Effector CD8-positive, alpha-beta T cell (primary cell): ENCODE results near the gene RAPGEF4.

Source experiments
- DNase-seq: peaks from one replicate; lab custom pipeline; 2025; lab: John Stamatoyannopoulos, UW
- total RNA-seq, 4 experiments: gene quantifications; one replicate each; lab custom pipeline; 2026; lab: John Stamatoyannopoulos, UW

RAPGEF4 gene
- total RNA-seq = 0.18 to 0.71 (median 0.27) reads per million in 4 experiments

DNA sequence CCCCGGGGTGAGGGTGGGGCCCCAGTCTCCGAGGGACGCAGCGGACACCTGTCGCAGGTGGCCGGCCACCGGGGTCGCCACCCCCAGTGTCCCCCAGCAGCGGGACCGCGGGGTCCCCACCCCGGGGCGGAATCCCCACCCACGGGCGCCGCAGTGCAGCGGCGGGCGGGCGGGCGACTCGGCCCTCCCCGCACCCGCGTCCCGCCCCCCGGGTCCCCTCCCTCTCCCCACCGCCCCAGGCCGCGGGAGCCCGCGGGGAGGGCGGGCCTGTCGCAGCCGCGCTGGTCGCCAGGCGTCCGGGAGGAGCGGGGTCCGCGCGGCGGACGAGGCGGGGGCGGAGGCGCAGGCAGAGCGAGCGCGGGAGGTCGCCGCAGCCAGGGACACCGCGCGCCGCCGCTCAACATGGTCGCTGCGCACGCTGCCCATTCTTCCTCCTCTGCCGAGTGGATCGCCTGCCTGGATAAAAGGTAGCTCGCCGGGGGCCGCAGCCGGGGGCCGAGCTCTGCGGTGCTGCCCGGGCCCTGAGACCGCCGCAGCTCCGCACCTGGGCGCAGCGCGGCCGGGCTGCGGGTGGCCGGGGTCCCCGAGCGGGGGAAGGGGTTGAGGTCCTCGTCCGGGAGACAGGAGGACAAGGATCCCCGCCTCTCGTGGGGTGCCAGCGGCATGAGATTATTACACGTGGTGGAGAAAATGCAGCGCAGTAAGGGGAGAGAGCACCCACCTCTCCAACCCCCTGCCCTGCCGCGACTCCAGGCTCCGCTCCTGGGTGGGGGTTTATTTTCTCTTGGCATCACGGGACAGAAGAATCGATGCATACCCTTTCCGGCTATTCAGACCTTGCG lies at the start of gene RAPGEF4:
TSS of gene RAPGEF4 (plus strand) at position 264 of the 842 bp plus-strand sequence. CDS start at position 403, 139 bp downstream.
- no peak for DNase-seq

DNA sequence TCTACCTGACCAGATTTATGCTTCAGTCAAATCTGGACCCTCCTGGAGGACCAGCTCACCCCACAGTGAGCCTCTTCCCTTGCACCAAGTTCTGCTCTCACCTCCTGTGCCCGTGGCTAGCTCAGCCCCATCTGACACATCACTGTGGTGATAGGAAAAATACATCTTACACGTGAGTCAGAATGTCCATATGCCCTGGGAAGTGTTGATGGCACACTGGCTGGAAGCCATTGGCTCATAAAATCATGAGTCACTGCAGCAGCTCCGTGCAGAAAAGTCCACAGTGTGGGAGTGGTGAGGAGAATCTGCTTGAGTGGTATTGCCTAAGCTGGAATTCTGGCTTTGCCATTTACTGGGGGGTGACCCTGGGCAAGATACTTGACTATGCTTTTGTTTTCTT lies 42.6 kb upstream of the RAPGEF4 start:
- DNase-seq = no peak

DNA sequence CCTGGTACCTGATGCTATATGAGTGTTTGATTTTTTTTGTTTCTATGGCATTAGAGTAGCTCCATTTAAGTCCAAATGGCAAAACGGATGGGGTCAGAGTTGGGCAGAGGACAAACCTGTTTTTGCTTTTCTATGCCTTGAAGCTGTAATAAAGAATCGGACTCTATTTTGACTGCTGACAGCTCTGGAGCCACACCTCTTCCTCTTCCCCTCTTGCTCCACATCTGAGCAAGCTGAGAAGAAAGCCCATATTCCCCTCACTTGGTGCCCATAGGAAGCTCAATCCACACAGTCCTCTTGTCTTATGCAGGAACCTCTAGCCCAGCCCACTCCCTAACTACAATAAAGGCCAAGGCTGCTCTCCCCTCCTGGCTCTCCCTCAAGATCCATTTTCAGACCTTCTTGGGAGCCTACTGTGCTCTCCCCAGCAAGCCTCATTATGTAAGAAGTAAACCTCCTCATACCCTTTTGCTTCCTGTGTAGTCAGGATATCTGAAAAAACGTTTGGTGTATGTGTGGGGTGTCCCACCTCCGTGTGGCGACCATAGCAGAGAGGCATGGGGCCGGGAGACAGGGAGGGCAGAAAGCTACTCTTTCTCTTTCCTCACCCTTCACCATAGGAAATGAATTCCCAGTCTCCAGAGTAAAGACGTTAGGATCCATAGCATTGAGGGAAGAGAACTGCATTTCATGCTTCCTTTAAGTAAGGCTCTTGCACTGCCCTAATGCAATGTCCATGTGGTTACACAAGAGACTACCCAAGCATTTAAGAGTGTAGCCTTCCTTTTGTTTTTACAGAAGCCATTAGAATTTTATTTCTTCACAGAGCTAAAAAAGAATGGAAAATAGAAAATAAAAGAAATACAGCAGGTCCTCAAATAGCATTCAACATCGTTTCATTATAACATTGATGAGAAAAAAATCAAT lies 41.9 kb upstream of the RAPGEF4 start:
- DNase-seq = no peak

DNA sequence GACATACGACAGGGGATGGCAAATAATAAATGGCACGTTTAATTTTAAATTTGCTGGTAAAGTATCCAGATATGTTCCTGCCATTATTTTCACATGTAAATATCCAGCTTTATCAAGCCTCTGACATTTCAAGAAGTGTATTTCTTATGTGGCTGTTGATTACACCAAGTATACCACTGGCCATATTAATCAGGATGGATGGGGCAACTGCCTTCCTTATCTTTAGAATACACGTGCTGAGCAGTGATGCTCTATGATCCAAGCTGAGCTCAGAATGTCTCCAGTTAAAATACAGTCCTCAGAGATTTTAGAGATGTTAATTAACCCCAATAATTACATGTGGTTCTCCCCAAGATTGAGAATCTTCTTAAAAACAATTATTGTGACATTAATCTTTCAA lies 38.3 kb upstream of the RAPGEF4 start:
- DNase-seq = no peak

DNA sequence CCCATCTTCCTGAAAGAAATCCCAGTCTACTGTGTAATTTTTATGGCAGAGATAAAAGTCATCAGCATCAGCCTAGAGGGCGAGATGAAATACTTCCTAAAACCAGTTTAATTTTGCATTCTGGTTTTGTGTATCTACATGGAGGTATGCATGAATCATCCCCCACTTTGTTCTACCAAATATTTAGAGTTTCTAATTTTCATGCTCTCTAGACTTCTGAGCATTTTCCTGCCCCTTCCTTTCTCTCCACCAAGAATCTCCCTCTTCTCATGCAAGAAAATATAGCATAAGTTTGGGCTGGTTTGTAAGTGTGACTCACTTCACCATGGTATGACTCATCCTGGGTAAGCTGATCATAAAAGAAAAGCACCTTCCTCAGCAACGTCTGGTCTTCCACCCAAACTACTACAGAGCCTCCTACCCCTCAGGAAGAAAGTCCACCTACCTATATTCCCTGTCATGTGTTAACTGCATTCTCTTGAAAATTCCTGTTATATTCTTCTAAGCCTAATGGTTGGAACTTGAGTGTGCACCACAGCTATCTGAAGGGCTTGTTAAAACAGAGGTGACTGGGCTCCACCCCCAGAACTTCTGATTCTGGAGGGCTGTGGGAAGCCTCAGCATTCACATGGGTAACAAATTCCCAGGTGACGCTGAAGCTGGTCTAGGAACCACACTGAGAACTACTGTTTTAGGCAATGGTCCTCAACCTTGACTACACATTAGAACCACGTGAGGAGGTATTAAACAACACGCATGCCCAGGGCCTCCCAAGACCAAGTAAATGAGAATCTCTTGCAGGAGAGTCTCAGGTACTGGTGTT lies 37.4 kb upstream of the RAPGEF4 start:
- no peak for DNase-seq

DNA sequence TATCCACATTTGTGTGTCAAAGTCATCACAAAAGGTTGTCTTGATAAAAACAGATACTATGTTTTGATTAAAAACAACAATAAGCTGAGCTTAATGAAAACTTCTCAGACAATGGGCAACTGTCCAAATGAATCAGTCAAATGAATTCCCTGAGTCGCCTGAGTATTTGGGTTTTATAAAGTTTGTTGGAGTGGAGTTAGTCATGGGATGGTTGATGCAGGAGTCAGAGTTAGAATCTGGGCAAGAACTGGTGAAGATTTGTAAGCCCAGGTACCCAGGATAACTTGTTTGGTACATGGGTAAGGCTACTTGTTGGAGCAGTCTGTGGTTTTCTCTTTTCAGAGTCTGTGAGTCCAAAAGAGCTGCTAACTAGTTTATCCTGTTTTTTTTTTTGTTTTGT lies 34.4 kb upstream of the RAPGEF4 start:
- no peak for DNase-seq

DNA sequence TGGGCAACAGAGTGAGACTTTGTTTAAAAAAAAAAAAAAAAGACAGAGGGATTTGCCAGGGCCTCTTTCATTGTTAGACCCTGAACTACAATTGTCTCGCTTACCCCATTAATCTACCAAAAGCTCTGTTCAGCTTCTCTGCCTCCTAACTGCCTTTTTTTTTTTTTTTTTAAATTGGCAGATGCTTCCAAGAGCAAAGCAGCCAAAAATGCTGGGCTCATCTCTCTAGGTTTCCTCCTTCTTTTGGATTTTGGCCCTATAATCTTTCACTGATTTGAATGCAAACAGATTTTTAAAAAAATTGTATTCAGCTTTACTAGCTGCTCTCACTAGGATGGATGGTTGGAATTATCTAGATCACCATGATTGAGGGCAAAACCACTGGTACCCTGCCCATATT lies 33.2 kb upstream of the RAPGEF4 start:
- no peak for DNase-seq

DNA sequence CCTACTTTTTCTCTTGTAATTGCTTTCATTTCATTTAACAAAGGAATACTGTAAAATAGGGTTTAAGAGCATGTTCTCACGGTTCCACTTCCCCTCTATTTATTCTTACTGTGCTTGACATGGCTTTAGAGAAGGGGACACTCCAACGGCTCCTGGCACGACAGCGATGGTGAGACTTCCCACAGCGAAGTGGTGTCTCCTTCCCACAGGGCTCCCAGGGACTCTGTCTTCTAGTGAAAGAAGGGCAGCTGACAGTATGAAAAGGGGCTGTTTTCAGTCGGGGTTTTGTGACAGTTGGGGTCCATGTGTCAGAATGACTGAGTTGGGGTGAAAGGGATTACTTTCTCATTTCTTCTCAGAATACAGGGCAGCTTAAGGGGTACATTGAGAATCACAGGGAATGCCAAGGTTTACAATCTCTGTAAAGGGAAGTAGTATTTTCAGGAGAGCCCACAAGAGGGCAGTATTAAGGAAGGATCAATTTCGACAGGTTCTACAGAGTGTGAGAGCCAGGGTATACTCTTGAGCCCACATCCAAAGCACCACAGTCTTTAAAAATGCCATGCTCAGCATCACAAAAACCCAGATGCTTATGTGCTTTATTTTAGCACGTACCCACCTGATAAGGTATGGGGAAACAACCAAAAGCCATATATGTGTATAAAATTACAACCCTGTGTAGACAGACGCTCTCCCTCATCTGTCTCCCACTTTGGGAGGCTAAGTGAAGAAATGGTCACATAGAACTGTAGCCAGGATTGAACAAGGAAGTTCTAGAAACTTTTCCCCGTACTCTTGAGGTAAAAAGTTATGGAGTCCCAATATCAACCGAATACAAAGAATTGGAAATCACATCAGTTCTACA lies 31.3 kb upstream of the RAPGEF4 start:
- DNase-seq = no peak

DNA sequence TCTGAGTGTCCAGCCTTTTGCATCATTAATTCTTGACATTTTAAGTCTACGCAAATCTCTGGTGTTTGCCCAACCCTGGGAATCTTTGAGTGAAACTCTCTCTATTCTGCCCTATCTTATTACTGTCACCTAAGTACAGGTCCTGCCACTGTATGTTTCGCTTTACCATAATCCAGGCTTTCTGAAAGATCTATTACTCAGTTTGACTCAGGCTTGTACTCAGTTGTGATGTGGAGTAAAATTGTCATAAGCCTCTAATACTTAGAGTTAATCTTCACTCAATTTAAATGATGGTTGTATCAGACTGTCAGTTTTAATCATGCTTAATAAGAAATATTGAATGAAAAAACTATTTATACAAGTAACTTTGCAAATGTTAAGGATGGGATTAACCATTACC lies 30.3 kb upstream of the RAPGEF4 start:
- no peak for DNase-seq

DNA sequence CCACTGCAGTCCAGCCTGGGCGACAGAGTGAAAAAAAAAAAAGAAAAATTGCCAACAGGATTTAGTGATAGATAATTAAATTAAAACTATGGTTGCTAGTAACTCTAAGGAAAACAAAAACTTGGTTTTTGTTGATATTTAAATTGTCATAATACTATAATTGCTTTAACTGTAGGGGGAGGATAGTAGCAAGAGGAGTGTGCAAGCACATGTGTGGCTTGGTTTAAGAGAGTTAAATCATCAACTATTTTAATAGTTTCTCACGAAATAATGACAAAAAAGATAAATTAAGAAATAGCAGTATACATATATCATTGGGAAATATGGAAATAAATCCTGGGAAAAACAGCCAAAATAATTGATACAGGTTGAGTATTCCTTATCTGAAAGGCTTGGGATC lies 27.4 kb upstream of the RAPGEF4 start:
- no peak for DNase-seq

DNA sequence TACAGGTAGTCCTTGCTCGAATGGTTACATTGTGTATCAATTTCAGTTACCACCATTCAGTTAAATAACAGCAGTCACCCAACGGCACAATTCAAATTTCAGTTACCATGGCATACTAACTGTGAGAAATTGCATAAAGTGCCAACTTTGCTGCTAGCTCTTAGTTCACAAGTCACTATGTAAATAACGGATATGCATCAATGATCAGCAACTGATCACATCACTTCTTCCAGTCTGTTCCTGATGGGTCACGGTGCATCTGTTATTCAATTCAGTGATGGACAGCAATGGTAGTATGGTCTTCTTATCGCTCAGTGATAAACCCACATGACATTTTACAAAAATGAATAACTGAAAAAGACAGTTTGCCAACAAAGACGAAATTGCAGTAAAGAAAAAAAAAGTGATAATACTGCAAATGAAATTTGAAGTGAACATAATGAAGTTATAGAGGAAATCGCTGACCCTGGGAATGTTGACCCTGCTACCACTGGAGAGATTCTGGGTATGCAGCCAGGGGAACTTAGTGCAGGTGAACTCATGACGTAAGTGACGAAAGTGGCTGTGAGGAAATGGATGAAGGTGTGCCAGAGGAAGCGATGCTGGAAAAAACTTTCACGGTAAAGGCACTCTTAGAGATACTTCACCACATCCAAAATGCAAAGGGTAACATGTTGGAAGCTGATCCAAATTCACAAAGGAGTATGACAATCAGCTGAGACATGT lies 25.9 kb upstream of the RAPGEF4 start:
- DNase-seq = no peak

DNA sequence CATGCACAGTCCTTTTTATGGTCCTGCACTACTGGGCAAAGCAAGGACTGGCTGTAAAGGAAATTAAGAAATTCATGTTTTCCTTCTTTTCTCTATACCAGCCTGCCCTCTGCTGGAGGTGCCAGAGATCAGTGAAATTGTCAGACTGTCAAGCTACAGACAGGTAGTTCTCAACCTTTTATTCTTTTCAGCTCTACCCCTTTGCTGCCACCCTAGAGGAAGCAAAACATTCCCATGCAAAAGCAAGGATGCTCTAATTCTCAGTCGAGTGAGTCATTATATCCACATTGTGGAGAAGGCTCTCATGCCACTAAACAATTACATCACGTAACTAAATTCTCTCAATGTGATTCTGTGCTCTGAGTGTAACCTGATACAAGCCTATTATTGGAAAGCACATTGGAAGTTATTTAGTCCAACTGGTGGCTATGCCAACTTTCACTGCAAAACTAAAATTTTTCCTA lies 25.0 kb upstream of the RAPGEF4 start:
- DNase-seq = peak; percentile 13

DNA sequence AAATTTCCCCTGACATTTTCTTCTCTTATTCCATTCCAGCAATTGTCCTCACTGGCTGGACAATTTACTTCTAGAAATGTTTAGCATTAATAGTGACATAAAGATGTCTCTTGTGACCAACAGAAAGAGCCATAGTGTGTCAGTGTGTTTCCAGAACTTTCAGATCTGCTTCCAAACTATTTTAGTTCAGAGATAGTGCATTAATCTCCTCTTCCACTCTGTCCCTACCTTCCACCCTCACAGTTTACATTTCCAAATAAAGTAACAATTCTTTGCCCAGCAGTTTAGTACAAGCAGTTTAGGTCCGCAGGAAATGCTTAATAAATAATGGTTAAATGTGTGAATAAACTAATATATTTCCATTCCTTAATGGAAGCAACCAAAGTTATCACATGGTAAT lies 24.5 kb upstream of the RAPGEF4 start:
- DNase-seq = no peak

DNA sequence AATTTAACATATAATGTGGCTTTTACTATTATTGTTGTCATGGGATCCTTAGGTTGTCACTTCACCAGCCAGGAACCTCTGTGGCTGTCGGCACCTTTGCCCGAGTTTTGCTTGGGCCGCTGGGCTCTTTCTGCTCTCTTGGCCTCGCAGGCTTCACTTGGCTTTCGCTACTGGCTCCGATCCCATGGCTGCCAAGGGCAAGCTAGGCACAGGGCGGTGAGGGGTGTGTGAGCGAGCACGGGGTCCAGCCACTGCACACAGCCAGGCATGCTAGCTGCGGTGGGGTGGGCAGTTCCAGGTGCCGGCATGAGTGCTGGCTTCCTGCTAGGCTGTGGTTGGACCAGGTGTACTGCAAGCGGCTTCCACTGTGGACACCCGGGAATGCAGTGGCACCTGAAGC lies 23.4 kb upstream of the RAPGEF4 start:
- DNase-seq = no peak

DNA sequence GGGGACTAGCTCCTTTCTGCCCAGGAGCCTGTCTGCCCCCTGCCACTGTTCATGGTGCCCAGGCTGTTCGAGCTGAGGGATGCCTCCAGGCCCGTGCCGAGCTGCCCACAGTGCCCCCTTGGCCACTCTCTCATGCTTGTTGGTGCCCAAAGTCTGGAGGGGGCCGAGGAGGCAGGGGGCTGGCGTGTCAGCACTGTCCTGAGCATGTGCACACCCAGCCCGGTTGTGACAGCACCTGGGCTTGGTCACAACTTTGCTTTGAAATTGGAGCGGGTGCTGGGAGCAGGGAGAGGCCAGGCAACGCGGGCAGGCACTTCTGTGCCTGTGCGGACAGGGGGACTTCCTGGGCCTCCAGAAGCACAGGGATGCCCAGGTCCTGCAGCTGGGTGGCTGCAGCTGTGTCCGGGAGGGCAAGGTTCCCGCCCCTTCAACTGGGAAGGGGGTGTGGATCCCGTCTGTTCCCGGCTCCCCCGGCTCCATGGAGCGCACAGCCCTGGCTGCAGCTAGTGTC lies 22.2 kb upstream of the RAPGEF4 start:
- no peak for DNase-seq

DNA sequence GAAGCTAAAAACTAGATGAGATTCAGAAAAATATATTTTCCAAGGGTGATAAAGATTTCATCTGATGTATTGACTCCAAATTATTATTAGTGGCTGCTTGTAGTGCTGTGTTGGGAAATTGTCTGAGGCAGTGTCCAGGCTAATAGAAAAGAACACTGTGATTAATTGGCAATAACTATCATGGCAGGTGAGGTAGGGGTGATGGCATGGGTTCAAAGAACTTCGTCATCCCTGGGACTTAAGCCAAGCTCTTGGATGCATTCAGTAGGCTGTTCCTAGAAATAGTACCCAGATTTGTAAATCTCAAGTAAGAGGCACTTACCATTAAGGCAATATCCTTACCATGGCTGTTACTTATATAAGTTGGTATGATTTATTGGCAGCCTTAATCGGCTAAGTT lies 13.2 kb upstream of the RAPGEF4 start:
- DNase-seq = no peak

DNA sequence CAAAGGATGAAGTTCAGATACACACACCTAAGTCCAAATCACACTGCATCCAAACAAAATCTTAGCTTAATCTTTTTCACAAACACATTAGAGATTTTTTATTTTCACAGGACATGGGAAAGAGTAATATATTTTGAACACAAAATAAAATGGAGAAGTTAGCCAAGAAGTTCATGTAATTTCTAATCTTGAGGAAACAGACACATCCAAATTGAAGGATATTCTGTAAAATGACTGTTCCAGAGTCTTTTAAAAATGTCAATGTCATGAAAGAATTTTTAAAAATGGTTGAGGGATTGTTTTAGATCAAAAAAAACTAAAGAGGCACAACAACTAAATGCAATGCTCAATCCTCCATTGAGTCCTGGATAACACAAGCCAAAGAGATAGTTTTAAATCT lies 12.4 kb upstream of the RAPGEF4 start:
- no peak for DNase-seq

DNA sequence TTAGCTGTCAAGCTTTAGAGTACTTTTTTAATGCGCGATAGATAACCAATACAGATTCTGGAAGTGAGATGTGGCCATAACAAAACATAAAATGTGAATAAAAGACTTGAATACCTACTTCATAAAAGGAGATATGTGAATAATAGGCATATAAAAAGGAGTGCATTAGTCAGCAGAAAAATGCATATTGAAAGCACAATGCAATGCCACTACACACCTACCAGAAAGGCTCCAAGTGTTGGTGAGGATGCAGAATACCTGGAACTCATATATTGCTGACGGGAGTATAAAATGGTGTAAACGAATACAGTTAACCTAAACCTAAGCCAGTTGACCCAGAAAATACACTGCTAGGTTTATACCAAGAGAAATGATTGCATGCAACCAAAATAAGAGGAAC lies 10.9 kb upstream of the RAPGEF4 start:
- no peak for DNase-seq

DNA sequence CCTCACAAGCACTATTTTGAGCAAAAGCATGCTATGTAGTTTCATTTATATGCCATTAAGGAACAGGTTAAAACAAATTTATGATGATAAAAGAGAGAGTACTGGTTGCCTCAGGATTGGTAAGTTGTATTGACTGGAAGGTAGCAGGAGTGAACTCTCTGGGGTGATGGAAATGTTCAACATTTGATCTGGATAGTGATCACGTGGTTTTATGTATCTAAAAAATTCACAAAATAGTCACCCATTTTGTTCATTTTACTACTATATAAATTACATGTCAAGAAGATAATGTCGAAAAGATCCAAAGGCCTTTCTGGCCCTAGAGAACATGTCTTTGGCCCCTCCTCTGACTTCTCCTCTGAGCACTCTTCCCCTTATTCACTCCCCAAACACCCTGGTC lies 10.4 kb upstream of the RAPGEF4 start:
- no peak for DNase-seq

DNA sequence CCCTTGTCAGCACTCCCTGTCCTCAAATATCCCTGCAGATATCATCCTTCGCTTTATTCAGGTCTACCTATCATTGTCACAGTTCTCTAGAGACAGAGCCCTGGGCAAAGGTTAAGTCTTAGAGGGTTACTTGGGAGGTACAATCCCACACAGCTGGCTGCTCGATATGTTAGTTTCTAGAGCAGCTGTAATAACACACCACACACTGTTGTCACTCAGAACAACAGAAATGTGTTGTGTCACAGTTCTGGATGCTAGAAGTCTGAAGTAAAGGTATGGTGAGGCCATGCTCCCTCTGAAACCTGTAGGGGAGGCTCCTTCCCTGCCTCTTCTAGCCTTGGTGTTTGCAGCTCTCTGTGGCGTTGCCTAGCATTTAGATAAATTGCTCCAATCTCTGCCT lies 9.9 kb upstream of the RAPGEF4 start:
- no peak for DNase-seq
